ENCODE data around the gene SLC24A4.

Gene SLC24A4

DNA sequence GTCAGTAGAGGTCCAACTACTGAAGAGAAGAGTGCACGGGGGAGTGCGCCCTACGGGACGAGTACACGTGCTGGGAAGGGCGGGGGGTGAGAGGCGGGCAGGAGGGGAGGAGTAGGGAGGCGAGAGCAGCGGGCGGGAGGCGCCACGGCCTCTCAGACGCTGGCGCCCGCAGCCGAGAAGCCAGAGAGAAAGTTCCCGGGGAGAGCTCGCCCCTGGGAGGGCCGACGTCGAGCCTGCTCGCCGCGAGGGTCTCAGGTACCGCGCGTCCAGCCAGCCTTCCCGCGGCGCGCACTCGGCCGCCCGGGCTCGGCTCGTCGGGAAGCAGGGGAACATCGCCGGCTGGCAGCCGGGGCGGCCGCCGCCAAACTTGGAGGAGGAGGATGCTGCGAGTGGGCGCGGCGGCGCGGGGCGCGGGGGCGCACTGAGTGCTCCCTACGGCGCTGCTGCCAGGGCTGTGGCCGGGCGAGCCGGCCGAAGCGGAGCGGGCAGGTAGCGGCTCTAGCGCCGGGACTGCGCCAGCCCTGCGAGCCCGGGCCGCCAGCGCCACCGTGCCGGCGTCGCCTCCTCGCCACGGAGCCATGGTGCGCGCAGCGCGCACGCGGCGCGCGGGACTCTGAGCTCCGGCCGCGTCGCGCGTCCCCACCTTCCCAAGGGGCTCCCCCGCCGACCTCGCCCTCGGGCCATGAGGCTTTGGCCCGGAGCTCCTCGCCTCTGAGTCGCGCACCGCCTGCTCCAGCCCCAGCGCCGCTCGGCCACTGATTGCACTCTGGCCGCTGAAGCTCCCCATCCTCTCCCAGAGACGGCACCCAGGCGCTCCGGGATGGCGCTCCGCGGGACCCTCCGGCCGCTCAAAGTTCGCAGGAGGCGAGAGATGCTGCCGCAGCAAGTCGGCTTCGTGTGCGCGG is at the start of gene SLC24A4:
Gene SLC24A4 (plus strand): TSS at position 155 of the 905 bp plus-strand sequence. CDS start 666 bp downstream, at position 821.
- DNase-seq (ENCODE audit: low spot score) = peak; percentile 65
- in situ Hi-C loops (cut with MboI; ENCODE audit: low sequenced_read_pairs, unreplicated experiment) = no loop called here
- TF ChIP-seq, protein P1, sequence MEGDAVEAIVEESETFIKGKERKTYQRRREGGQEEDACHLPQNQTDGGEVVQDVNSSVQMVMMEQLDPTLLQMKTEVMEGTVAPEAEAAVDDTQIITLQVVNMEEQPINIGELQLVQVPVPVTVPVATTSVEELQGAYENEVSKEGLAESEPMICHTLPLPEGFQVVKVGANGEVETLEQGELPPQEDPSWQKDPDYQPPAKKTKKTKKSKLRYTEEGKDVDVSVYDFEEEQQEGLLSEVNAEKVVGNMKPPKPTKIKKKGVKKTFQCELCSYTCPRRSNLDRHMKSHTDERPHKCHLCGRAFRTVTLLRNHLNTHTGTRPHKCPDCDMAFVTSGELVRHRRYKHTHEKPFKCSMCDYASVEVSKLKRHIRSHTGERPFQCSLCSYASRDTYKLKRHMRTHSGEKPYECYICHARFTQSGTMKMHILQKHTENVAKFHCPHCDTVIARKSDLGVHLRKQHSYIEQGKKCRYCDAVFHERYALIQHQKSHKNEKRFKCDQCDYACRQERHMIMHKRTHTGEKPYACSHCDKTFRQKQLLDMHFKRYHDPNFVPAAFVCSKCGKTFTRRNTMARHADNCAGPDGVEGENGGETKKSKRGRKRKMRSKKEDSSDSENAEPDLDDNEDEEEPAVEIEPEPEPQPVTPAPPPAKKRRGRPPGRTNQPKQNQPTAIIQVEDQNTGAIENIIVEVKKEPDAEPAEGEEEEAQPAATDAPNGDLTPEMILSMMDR (IDR thresholded peaks at IDR 0.05; ENCODE audit: borderline replicate concordance, control extremely low read depth, extremely low read depth, insufficient read depth, missing control alignments) = peak; percentile 12

DNA sequence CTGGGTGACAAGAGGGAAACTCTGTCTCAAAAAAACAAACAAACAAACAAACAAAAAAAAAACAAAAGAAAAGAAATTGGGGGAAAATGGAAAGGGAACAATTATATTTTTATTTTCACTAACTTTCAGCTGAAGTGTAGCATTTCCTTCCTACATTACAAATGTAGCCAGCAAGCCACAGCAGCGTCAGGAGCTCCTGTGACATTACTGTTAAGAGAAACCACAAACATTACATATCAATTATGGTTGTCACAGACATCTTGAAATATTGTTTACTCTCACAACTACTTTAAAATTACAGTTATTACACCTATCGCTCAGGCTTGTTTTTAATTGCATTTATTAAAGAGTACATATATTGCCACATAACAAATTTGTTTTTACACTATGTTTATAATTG is 49.8 kb upstream of the SLC24A4 start:
- no peak for DNase-seq (ENCODE audit: low spot score)
- TF ChIP-seq, protein P1 (IDR thresholded peaks at IDR 0.05; ENCODE audit: borderline replicate concordance, control extremely low read depth, extremely low read depth, insufficient read depth, missing control alignments) = no peak

GRCh38 chr14:92274055-92274454 is 48.9 kb upstream of the SLC24A4 start:
- no peak for DNase-seq (ENCODE audit: low spot score)
- in situ Hi-C loops (cut with MboI; ENCODE audit: low sequenced_read_pairs, unreplicated experiment) = no loop called here
- TF ChIP-seq, protein P1 (IDR thresholded peaks at IDR 0.05; ENCODE audit: borderline replicate concordance, control extremely low read depth, extremely low read depth, insufficient read depth, missing control alignments) = no peak

More for the DNA sequence above, 49.8 kb upstream of the SLC24A4 start:
- in situ Hi-C loops (cut with MboI; ENCODE audit: low sequenced_read_pairs, unreplicated experiment) = no loop called here

DNA sequence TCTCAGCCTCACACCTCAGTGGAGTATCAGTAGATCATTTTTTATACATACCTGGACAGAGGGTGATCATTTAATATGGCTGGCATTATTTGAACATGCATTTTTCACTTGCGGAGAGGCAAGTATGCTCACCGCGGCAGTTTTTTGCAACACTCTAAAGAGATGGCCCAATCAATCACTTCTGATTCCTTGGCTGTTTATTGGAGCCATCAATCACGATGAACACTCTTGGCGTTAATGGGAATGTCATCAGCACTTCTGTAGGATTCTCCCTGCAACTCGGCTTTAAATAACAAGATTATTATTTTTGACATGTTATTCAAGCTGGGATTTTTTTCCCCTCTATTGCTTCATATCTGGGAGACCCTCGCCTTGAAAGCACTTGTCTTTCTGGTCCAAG is 46.9 kb upstream of the SLC24A4 start:
- TF ChIP-seq, protein P1 (IDR thresholded peaks at IDR 0.05; ENCODE audit: borderline replicate concordance, control extremely low read depth, extremely low read depth, insufficient read depth, missing control alignments) = no peak
- no peak for DNase-seq (ENCODE audit: low spot score)
- in situ Hi-C loops (cut with MboI; ENCODE audit: low sequenced_read_pairs, unreplicated experiment) = no loop called here

- DNase-seq (ENCODE audit: low spot score) = no peak
- TF ChIP-seq, protein P1 (IDR thresholded peaks at IDR 0.05; ENCODE audit: borderline replicate concordance, control extremely low read depth, extremely low read depth, insufficient read depth, missing control alignments) = no peak
- in situ Hi-C loops (cut with MboI; ENCODE audit: low sequenced_read_pairs, unreplicated experiment) = no loop called here
Observed at GRCh38 chr14:92277031-92277430, 45.9 kb upstream of the SLC24A4 start.

GRCh38 chr14:92280554-92281262 is 42.3 kb upstream of the SLC24A4 start:
- in situ Hi-C loops (cut with MboI; ENCODE audit: low sequenced_read_pairs, unreplicated experiment) = no loop called here
- TF ChIP-seq, protein P1 (IDR thresholded peaks at IDR 0.05; ENCODE audit: borderline replicate concordance, control extremely low read depth, extremely low read depth, insufficient read depth, missing control alignments) = no peak
- no peak for DNase-seq (ENCODE audit: low spot score)

All from GM13976 (cell line).